T47D (cell line): Measurements from ENCODE around the gene LMX1B.
"Not testable (repeated sequence)": the region's sequence is repeated elsewhere in the genome, so short reads cannot be mapped to it uniquely, and the experiment has no call there.

Experiments used
- DNase-seq, 2 experiments: peaks; one replicate each; pipeline versions ENCODE4 v3.0.0 to v3.0.0-alpha.2; 2011 to 2012; ENCODE audit warnings: low read depth in 1 of 2, low spot score in 1 of 2
- JUND ChIP-seq: IDR thresholded peaks from 2 replicates; pipeline ENCODE4 v1.6.1; 2012; ENCODE audit warnings: low read depth
- in situ Hi-C: cut with HindIII; loops from 2 replicates; pipeline ENCODE4 v1.10.0; 2016; ENCODE audit warnings: low sequenced_read_pairs, low pct_unique_long_range_greater_than_20kb

LMX1B gene

DNA sequence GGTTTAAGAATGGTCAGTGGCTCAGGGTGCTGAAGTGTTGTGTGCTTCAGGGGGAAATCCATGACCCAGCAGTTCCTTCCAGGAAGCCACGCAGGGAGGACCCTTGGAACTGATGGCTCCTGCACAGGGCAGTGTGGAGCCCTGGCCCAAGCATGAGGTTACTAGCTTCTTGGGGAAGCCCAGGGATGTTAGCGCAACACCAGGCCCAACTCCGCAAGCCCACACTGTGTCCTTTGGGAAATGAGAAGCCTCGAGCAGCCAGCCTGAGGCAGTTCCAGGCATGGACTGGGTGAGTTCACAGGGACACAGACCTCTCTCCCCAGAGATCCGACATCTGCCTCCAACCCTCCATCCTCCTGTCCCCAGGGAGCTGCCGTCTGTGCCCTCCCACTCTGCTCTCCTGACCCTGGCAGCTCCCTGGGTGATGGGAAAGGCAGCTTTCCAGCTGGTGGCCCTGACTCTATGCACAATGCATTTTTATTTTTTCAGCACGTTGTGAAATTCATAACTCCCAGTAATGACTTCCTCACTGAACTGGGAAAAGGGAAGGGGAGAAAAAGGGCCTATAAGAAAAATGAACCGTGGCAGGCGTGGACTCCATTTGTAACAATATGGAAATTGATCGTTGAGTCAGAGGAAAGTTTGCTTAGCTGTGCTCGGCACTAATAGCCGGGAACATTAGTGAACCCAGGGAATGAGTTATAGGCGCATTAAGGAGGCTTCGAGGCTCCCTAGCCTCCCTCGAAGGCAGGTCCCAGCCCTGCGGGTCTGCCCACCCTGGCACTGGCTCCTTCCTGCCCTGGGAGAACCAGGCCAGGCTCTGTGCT lies 34.1 kb downstream of the LMX1B start:
- in situ Hi-C loops = no loop called here
- no peak for TF ChIP-seq JUND
- DNase-seq = no peak

- DNase-seq = no peak
- in situ Hi-C loops = no loop called here
- TF ChIP-seq JUND = no peak
Observed at GRCh38 chr9:126649477-126649876, 35.7 kb downstream of the LMX1B start.

GRCh38 chr9:126650404-126651341 lies 36.9 kb downstream of the LMX1B start:
- in situ Hi-C loops = no loop called here
- TF ChIP-seq JUND = no peak
- DNase-seq = no peak

- in situ Hi-C loops = no loop called here
- TF ChIP-seq JUND = no peak
- no peak for DNase-seq
Observed at GRCh38 chr9:126652140-126652582, 38.4 kb downstream of the LMX1B start.

DNA sequence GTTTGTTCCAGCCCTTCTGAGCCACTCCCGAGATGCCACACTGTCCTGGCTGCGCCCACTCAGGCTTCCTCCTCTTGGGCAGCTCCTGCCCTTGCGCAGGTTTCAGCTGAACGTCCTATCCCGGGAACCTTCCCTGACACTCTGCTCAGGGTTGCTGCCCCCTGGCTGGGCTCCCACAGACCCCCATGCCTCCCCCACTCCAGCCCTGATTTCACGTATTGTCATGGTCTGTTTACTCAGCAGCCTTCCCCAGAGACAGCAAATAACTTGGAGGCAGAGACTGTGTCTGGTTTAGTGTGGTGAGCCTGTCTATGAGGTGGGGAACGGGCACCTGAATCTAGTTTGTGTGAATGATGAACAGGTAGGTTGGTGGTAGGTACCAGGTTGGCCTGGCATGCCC lies 40.4 kb downstream of the LMX1B start:
- in situ Hi-C loops = no loop called here
- TF ChIP-seq JUND = no peak
- DNase-seq = no peak

- DNase-seq, in situ Hi-C loops: not testable (repeated sequence)
Observed at GRCh38 chr9:126656214-126656613, 42.5 kb downstream of the LMX1B start.

DNA sequence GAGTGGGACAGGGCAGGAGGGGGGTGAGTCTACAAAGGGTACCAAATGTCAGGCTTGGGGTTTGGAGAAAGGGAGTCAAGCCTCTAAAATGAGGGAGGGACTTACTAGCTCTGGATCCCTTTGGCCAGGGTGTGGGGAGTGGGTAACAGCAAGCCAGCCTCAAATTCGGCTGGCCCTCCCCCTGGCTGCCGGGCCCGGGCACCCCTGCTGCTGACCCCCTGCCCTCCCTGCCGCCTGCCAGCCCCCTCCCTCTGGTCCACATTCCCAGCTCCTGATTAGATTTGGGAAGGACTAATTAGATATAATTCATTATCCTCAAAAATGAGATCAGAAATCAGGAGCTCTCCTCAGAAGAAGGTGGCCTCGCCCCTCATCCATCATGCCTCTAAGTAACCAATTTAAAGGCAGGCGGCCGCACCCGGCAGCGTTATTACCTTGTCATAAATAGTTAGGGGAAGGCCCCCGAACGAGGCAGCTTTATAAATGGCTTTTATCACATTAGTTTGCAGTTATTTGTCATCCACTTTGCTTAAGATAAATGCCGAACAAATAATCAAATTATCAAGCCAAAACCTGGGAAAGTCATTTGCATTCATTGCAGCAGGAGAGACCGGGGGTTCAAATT lies 44.6 kb downstream of the LMX1B start:
- no peak for TF ChIP-seq JUND
- no peak for DNase-seq
- in situ Hi-C loops = no loop called here

DNA sequence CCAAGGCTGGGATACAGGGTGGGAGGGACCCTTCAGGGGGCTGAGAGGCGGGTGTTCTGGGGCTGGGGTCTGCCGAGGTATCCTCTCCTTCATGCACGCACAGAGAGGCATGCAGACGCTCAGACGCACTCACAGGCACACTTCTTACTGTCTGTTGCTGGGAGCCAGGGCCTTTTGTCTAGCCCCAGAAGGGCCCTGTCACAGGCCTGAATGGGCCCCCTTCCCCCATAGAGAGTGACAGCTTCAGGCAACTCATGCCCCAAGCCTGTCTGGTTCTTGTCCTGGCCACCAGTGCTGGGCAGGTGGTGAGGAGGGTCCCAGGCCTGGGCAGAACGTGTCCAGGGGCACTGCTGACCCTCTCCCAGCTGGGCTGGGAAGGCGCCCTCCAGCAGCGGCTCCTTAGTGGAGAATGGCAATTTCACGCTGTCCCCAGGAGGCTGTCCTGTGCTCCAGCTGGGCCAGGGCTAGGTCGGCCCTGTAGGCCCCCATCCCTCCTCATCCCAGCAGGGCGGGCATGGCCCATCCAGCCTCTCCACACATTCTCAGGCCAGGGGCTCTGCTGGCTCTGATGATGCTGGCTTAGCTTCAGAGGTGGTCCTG lies 45.3 kb downstream of the LMX1B start:
- no peak for TF ChIP-seq JUND

DNA sequence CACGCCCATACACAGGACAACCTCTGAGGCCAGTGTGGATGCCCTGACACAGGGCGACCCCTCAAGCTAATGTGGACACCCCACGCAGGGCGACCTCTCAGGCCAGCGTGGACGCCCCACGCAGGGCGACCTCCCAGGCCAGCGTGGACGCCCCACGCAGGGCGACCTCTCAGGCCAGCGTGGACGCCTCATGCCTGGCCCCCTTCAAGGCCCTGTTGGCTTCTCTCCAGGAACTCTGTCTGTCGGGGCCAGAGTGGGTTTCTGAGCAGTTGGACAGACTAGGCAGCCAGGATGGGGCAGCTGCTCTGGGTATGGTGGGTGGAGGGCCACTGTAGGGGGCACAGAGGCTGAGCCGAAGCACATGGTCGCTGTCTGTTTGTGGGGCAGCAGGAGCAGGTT lies 47.4 kb downstream of the LMX1B start:
- no peak for TF ChIP-seq JUND
- no peak for DNase-seq
- in situ Hi-C loops = no loop called here

More for the DNA sequence above, 45.3 kb downstream of the LMX1B start:
- in situ Hi-C loops = no loop called here
- no peak for DNase-seq

- in situ Hi-C loops = no loop called here
- no peak for TF ChIP-seq JUND
- DNase-seq = peak; percentile 61 to 87
Observed at GRCh38 chr9:126661521-126662251, 48.0 kb downstream of the LMX1B start.

GRCh38 chr9:126663661-126664072 lies 49.9 kb downstream of the LMX1B start:
- no peak for TF ChIP-seq JUND
- no peak for DNase-seq
- in situ Hi-C loops = no loop called here
